Measurements from ENCODE around the gene TCEAL4.

The TCEAL4 gene

DNA sequence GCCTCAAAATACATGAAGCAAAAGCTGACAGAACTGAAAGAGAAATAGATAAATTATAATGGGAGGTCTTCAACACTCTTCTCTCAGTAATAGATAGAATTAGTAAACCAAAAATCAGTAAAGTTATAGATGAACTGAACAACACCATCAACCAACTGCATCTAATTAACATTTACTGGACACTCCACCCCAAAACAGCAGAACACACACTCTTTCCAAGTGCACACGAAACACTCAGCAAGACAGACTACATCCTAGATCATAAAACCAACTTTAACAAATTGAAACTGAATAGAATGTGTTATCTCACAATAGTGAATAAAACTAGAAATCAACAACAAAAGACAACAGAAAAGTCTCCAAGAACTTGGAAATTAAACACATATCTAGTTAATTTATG lies 25.1 kb upstream of the TCEAL4 start:
- no peak for ATAC-seq
- TF ChIP-seq RARB (CRISPR knock-in tag; IDR thresholded peaks at IDR 0.05) (no peak), GLIS3 (CRISPR knock-in tag; IDR thresholded peaks at IDR 0.05) (no peak), ARNTL (CRISPR knock-in tag; IDR thresholded peaks at IDR 0.05; ENCODE audit: borderline replicate concordance, low read depth) (no peak), ZNF70 (CRISPR knock-in tag; IDR thresholded peaks at IDR 0.05) (no peak), ZFP30 (CRISPR knock-in tag; IDR thresholded peaks at IDR 0.05) (no peak), OSR1 (CRISPR knock-in tag; IDR thresholded peaks at IDR 0.05) (no peak), BACH2 (CRISPR knock-in tag; IDR thresholded peaks at IDR 0.05; ENCODE audit: borderline replicate concordance) (no peak), ZNF8 (CRISPR knock-in tag; IDR thresholded peaks at IDR 0.05) (no peak), ZNF565 (CRISPR knock-in tag; conservative IDR thresholded peaks at IDR 0.05; ENCODE audit: low read depth) (no peak), ZC3H10 (CRISPR knock-in tag; IDR thresholded peaks at IDR 0.05) (no peak)
- TF ChIP-seq, protein P1, sequence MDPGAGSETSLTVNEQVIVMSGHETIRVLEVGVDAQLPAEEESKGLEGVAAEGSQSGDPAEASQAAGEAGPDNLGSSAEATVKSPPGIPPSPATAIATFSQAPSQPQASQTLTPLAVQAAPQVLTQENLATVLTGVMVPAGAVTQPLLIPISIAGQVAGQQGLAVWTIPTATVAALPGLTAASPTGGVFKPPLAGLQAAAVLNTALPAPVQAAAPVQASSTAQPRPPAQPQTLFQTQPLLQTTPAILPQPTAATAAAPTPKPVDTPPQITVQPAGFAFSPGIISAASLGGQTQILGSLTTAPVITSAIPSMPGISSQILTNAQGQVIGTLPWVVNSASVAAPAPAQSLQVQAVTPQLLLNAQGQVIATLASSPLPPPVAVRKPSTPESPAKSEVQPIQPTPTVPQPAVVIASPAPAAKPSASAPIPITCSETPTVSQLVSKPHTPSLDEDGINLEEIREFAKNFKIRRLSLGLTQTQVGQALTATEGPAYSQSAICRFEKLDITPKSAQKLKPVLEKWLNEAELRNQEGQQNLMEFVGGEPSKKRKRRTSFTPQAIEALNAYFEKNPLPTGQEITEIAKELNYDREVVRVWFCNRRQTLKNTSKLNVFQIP (CRISPR knock-in tag; IDR thresholded peaks at IDR 0.05; ENCODE audit: borderline replicate concordance, low read depth): no peak
- TF ChIP-seq, protein P2, sequence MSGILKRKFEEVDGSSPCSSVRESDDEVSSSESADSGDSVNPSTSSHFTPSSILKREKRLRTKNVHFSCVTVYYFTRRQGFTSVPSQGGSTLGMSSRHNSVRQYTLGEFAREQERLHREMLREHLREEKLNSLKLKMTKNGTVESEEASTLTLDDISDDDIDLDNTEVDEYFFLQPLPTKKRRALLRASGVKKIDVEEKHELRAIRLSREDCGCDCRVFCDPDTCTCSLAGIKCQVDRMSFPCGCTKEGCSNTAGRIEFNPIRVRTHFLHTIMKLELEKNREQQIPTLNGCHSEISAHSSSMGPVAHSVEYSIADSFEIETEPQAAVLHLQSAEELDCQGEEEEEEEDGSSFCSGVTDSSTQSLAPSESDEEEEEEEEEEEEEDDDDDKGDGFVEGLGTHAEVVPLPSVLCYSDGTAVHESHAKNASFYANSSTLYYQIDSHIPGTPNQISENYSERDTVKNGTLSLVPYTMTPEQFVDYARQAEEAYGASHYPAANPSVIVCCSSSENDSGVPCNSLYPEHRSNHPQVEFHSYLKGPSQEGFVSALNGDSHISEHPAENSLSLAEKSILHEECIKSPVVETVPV (CRISPR knock-in tag; IDR thresholded peaks at IDR 0.05): no peak
- TF ChIP-seq, protein P3, sequence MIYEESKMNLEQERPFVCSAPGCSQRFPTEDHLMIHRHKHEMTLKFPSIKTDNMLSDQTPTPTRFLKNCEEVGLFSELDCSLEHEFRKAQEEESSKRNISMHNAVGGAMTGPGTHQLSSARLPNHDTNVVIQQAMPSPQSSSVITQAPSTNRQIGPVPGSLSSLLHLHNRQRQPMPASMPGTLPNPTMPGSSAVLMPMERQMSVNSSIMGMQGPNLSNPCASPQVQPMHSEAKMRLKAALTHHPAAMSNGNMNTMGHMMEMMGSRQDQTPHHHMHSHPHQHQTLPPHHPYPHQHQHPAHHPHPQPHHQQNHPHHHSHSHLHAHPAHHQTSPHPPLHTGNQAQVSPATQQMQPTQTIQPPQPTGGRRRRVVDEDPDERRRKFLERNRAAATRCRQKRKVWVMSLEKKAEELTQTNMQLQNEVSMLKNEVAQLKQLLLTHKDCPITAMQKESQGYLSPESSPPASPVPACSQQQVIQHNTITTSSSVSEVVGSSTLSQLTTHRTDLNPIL (CRISPR knock-in tag; IDR thresholded peaks at IDR 0.05; ENCODE audit: low read depth): no peak
- TF ChIP-seq, protein P4, sequence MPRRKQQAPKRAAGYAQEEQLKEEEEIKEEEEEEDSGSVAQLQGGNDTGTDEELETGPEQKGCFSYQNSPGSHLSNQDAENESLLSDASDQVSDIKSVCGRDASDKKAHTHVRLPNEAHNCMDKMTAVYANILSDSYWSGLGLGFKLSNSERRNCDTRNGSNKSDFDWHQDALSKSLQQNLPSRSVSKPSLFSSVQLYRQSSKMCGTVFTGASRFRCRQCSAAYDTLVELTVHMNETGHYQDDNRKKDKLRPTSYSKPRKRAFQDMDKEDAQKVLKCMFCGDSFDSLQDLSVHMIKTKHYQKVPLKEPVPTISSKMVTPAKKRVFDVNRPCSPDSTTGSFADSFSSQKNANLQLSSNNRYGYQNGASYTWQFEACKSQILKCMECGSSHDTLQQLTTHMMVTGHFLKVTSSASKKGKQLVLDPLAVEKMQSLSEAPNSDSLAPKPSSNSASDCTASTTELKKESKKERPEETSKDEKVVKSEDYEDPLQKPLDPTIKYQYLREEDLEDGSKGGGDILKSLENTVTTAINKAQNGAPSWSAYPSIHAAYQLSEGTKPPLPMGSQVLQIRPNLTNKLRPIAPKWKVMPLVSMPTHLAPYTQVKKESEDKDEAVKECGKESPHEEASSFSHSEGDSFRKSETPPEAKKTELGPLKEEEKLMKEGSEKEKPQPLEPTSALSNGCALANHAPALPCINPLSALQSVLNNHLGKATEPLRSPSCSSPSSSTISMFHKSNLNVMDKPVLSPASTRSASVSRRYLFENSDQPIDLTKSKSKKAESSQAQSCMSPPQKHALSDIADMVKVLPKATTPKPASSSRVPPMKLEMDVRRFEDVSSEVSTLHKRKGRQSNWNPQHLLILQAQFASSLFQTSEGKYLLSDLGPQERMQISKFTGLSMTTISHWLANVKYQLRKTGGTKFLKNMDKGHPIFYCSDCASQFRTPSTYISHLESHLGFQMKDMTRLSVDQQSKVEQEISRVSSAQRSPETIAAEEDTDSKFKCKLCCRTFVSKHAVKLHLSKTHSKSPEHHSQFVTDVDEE (CRISPR knock-in tag; IDR thresholded peaks at IDR 0.05): no peak

DNA sequence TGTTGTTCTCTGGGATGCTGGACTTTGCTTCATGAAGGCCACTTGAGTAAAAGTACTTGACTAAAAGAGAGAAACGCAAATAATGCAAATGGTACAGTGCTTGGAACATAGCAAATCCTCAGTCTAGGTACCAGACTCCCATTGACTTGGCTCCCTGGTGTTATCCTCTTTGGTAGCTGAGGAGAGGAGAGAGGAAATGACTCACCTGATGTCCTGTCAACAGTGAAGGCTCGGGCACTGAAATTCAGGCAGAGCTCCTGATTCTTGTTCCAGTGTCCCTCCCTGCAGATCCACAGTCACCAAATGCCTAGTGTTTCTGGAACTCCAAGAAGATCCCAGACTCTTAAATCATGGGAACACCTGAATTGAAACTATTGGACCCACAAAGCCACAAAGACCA lies 22.5 kb upstream of the TCEAL4 start:
- ATAC-seq: 0 out of 3 replicates have a peak, but pooled peaks have one; percentile 16
- TF ChIP-seq ZFP30 (CRISPR knock-in tag; IDR thresholded peaks at IDR 0.05) (no peak), ZFP3 (CRISPR knock-in tag; IDR thresholded peaks at IDR 0.05) (no peak), TOX (CRISPR knock-in tag; IDR thresholded peaks at IDR 0.05; ENCODE audit: borderline replicate concordance) (no peak), PPARA (CRISPR knock-in tag; IDR thresholded peaks at IDR 0.05; ENCODE audit: borderline replicate concordance) (no peak), ARNTL (CRISPR knock-in tag; IDR thresholded peaks at IDR 0.05; ENCODE audit: borderline replicate concordance, low read depth) (no peak), TCF4 (CRISPR knock-in tag; IDR thresholded peaks at IDR 0.05; ENCODE audit: borderline replicate concordance) (no peak), ZNF70 (CRISPR knock-in tag; IDR thresholded peaks at IDR 0.05) (no peak), SNAI2 (CRISPR knock-in tag; IDR thresholded peaks at IDR 0.05) (no peak), OSR1 (CRISPR knock-in tag; IDR thresholded peaks at IDR 0.05) (no peak), CSDC2 (CRISPR knock-in tag; IDR thresholded peaks at IDR 0.05) (no peak), ISL1 (CRISPR knock-in tag; IDR thresholded peaks at IDR 0.05) (no peak), ZNF8 (CRISPR knock-in tag; IDR thresholded peaks at IDR 0.05) (no peak), BACH2 (CRISPR knock-in tag; IDR thresholded peaks at IDR 0.05; ENCODE audit: borderline replicate concordance) (no peak)
- TF ChIP-seq, protein P3 (CRISPR knock-in tag; IDR thresholded peaks at IDR 0.05; ENCODE audit: low read depth): no peak
- TF ChIP-seq, protein P1 (CRISPR knock-in tag; IDR thresholded peaks at IDR 0.05; ENCODE audit: borderline replicate concordance, low read depth): no peak
- TF ChIP-seq, protein P5, sequence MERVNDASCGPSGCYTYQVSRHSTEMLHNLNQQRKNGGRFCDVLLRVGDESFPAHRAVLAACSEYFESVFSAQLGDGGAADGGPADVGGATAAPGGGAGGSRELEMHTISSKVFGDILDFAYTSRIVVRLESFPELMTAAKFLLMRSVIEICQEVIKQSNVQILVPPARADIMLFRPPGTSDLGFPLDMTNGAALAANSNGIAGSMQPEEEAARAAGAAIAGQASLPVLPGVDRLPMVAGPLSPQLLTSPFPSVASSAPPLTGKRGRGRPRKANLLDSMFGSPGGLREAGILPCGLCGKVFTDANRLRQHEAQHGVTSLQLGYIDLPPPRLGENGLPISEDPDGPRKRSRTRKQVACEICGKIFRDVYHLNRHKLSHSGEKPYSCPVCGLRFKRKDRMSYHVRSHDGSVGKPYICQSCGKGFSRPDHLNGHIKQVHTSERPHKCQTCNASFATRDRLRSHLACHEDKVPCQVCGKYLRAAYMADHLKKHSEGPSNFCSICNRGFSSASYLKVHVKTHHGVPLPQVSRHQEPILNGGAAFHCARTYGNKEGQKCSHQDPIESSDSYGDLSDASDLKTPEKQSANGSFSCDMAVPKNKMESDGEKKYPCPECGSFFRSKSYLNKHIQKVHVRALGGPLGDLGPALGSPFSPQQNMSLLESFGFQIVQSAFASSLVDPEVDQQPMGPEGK (CRISPR knock-in tag; IDR thresholded peaks at IDR 0.05; ENCODE audit: borderline replicate concordance): no peak
- TF ChIP-seq, protein P4 (CRISPR knock-in tag; IDR thresholded peaks at IDR 0.05): no peak
- TF ChIP-seq, protein P2 (CRISPR knock-in tag; IDR thresholded peaks at IDR 0.05): no peak

All from SK-N-SH treated with all-trans-retinoic acid at 6 μM for 48 hours (cell line).